A673 (cell line): ENCODE measurements around the gene HAND1. TPM values are rescaled to one million over a fixed set of nuclear protein-coding genes. Genes with fewer than 3 reads are reported as not detected.

ENCODE experiments used
- BruUV-seq: library from RNA; stranded (reverse); fragments of 400-500 nt; replicated peaks from 2 replicates; lab custom pipeline; 2021; lab: Mats Ljungman, UMichigan
- CTCF ChIA-PET: fragments of 300-600 bp; sonication (Branson Sonifier 250); formaldehyde crosslinking; loops from one replicate; lab custom pipeline; 2022; ENCODE audit warnings: antibody characterized with exemption; lab: Charles Lee
- POLR2A ChIA-PET: fragments of 300-600 bp; sonication (Branson Sonifier 250); formaldehyde crosslinking; loops from one replicate; lab custom pipeline; 2022; ENCODE audit warnings: antibody characterized with exemption; ENCODE audit not compliant: low non-redundant PET; lab: Charles Lee
- DNase-seq: peaks from one replicate; pipeline ENCODE4 v3.0.0-alpha.2; 2015; ENCODE audit warnings: low spot score
- H3K27ac ChIP-seq: fragments of 200-600 bp; sonication (generic); 2 replicates; pipeline ENCODE4 v1.5.1; 2016; ENCODE audit warnings: mixed run types, low read depth, mild to moderate bottlenecking, mixed read lengths, antibody characterized with exemption, low read length; ENCODE audit not compliant: poor library complexity, severe bottlenecking
- H3K27me3 ChIP-seq: fragments of 200-600 bp; sonication (generic); replicated peaks from 2 replicates; pipeline ENCODE4 v1.6.1; 2017; ENCODE audit warnings: mixed run types, low read depth, mild to moderate bottlenecking, mixed read lengths, antibody characterized with exemption, low read length; ENCODE audit not compliant: insufficient read depth, poor library complexity
- H3K36me3 ChIP-seq: fragments of 200-600 bp; sonication (generic); 2 replicates; pipeline ENCODE4 v1.6.1; 2016; ENCODE audit warnings: mixed run types, mild to moderate bottlenecking, mixed read lengths, antibody characterized with exemption, low read length; ENCODE audit not compliant: insufficient read depth, poor library complexity, severe bottlenecking
- H3K4me1 ChIP-seq: fragments of 200-600 bp; sonication (generic); 2 replicates; pipeline ENCODE4 v1.6.1; 2017; ENCODE audit warnings: mixed run types, mild to moderate bottlenecking, mixed read lengths, antibody characterized with exemption, low read length; ENCODE audit not compliant: insufficient read depth, poor library complexity, severe bottlenecking
- H3K4me3 ChIP-seq: fragments of 200-600 bp; sonication (generic); 2 replicates; pipeline ENCODE4 v1.5.1; 2016; ENCODE audit warnings: low read depth, mixed run types, mild to moderate bottlenecking, mixed read lengths, low read length; ENCODE audit not compliant: poor library complexity, severe bottlenecking
- H3K9me3 ChIP-seq: fragments of 200-600 bp; sonication (generic); 2 replicates; pipeline ENCODE4 v1.6.1; 2016; ENCODE audit warnings: mixed run types, low read depth, mild to moderate bottlenecking, mixed read lengths, antibody characterized with exemption, low read length; ENCODE audit not compliant: poor library complexity, severe bottlenecking
- CTCF ChIP-seq: fragments of 300-800, 200-600 bp; sonication (generic); conservative IDR thresholded peaks from 2 replicates; pipeline ENCODE4 v1.5.1; 2017; ENCODE audit warnings: low read depth, mild to moderate bottlenecking, antibody characterized with exemption, low read length, moderate library complexity, mixed read lengths
- EZH2 ChIP-seq: fragments of 200-600 bp; sonication (generic); IDR thresholded peaks from 2 replicates; pipeline ENCODE4 v1.6.1; 2017; ENCODE audit warnings: borderline replicate concordance, low read depth, mild to moderate bottlenecking, mixed read lengths, antibody characterized with exemption, low read length; ENCODE audit not compliant: poor library complexity, severe bottlenecking
- intact Hi-C: fragments of 100-400 bp; cut with micrococcal nuclease; formaldehyde crosslinking; loops from one replicate; pipeline ENCODE4 v1.10.0; 2022; ENCODE audit not compliant: unreplicated experiment
- total RNA-seq: library from RNA; stranded (reverse); gene quantifications from 2 replicates; pipeline ENCODE4 v1.2.3, GENCODE V29; 2021

HAND1 gene
- total RNA-seq, 1 experiment from 2014 or later = not detected

- H3K4me3 ChIP-seq = no peak overlapping the region
- no peak overlapping the region for H3K27ac ChIP-seq
- DNase-seq = no peak
- no peaks in the 10 kb centered on the region for H3K4me1 ChIP-seq
- no peaks in the 10 kb centered on the region for H3K9me3 ChIP-seq
- ChIA-PET POLR2A (no interaction called here), CTCF (no interaction called here)
- no peaks in the 10 kb centered on the region for H3K27me3 ChIP-seq
- TF ChIP-seq CTCF (no peak), EZH2 (no peak)
- BruUV-seq = no TSS peak
- H3K36me3 ChIP-seq = no peaks in the 10 kb centered on the region
- intact Hi-C loops = no loop called here
These were observed 44.3 kb upstream of the HAND1 start for GRCh38 chr5:154522284-154522683.

- Histone ChIP-seq H3K27me3 (no peaks in the 10 kb centered on the region), H3K4me3 (no peak overlapping the region), H3K27ac (no peak overlapping the region), H3K36me3 (no peaks in the 10 kb centered on the region), H3K4me1 (no peaks in the 10 kb centered on the region), H3K9me3 (no peaks in the 10 kb centered on the region)
- no TSS peak for BruUV-seq
- intact Hi-C loops = loop anchor here (1.0 kb wide), 1 partner anchor 89 kb away; no protein-coding TSS in a partner anchor
- ChIA-PET CTCF (interaction anchor here (1.3 kb wide), 1 partner anchor 13 kb away, joined by 5 read pairs; no protein-coding TSS in a partner anchor), POLR2A (no interaction called here)
- no peak for TF ChIP-seq CTCF
- TF ChIP-seq EZH2 = no peak
- no peak for DNase-seq
These were observed 43.7 kb upstream of the HAND1 start for GRCh38 chr5:154521756-154522155.

- peak; percentile 25 for DNase-seq
- no peak for TF ChIP-seq EZH2
- TF ChIP-seq CTCF = peak; percentile 78
- H3K4me3 ChIP-seq = no peak overlapping the region
- no TSS peak for BruUV-seq
- ChIA-PET POLR2A (no interaction called here), CTCF (interaction anchor here (1.3 kb wide), 1 partner anchor 14 kb away, joined by 5 read pairs; no protein-coding TSS in a partner anchor)
- H3K9me3 ChIP-seq = no peaks in the 10 kb centered on the region
- no peak overlapping the region for H3K27ac ChIP-seq
- intact Hi-C loops = loop anchor here (1.0 kb wide), 1 partner anchor 89 kb away; no protein-coding TSS in a partner anchor
- H3K27me3 ChIP-seq = no peaks in the 10 kb centered on the region
- H3K4me1 ChIP-seq = no peaks in the 10 kb centered on the region
- H3K36me3 ChIP-seq = no peaks in the 10 kb centered on the region
These were observed 42.9 kb upstream of the HAND1 start for GRCh38 chr5:154520861-154521453.
